ENCODE data around the gene CGB1.
"Not testable (repeated sequence)": the region's sequence is repeated elsewhere in the genome, so short reads cannot be mapped to it uniquely, and the experiment has no call there.

Gene CGB1

DNA sequence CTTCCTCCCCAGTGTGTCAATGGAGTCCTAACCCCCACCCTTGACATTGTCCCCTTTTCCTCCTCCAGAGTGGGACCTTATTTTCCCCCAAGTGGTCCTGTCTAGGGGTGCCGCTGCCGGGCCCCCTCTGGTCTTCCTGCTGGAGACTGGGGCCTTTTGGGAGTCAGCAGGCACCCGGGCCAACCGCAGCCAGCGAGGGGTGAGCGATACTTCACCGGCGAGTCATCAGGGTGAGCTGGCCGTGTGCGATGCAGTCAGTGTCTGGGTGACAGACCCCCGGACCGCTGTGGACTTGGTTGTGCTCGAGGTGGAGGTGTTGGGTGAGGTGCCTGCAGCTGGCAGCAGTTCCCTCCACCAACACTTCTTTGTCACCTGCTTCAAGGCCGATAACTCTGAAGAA lies 6.9 kb downstream of the CGB1 start:
- H3K4me1 ChIP-seq (ENCODE audit: control insufficient read depth, insufficient read depth, low read length); H3K4me3 ChIP-seq (ENCODE audit: low read depth, low read length); POLR2A ChIA-PET; H3K27ac ChIP-seq (ENCODE audit: extremely low read depth, low read depth, low read length); H3K36me3 ChIP-seq (ENCODE audit: control insufficient read depth in 2 of 2, insufficient read depth in 1 of 2, low read length in 2 of 2); H3K9me3 ChIP-seq (ENCODE audit: control insufficient read depth, insufficient read depth, low read depth, low read length): not testable (repeated sequence)
- TF ChIP-seq, protein P1, sequence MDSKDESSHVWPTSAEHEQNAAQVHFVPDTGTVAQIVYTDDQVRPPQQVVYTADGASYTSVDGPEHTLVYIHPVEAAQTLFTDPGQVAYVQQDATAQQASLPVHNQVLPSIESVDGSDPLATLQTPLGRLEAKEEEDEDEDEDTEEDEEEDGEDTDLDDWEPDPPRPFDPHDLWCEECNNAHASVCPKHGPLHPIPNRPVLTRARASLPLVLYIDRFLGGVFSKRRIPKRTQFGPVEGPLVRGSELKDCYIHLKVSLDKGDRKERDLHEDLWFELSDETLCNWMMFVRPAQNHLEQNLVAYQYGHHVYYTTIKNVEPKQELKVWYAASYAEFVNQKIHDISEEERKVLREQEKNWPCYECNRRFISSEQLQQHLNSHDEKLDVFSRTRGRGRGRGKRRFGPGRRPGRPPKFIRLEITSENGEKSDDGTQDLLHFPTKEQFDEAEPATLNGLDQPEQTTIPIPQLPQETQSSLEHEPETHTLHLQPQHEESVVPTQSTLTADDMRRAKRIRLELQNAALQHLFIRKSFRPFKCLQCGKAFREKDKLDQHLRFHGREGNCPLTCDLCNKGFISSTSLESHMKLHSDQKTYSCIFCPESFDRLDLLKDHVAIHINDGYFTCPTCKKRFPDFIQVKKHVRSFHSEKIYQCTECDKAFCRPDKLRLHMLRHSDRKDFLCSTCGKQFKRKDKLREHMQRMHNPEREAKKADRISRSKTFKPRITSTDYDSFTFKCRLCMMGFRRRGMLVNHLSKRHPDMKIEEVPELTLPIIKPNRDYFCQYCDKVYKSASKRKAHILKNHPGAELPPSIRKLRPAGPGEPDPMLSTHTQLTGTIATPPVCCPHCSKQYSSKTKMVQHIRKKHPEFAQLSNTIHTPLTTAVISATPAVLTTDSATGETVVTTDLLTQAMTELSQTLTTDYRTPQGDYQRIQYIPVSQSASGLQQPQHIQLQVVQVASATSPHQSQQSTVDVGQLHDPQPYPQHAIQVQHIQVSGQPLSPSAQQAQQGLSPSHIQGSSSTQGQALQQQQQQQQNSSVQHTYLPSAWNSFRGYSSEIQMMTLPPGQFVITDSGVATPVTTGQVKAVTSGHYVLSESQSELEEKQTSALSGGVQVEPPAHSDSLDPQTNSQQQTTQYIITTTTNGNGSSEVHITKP (tag by site-specific recombination; IDR thresholded peaks at IDR 0.05) = peak; percentile 69
- CTCF ChIA-PET = interaction anchor here (0.6 to 0.7 kb wide), 3 partner anchors 30 to 430 kb away, joined by 3 to 4 read pairs (median 3); partner anchors contain the start of gene RUVBL2

DNA sequence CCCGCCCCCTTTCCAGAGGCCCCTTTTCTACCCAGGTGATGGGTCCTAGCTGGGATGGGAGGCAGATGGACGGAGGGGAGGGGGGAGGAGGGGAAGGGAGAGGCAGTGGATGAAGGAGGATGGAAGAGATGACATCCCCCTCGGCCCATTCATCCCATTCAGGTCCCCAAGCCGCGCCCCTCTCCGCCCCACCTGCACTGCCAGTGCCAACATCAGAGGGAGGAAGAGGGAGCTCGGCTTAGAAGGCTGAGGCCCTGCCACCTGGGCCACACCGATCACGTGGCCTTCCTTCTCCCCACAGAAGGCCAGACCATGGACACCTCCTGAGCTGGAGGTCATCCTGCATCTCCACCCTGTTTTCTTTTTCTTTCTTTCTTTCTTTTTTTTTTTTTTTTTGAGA lies 8.0 kb downstream of the CGB1 start:
- H3K27ac ChIP-seq (ENCODE audit: extremely low read depth, low read depth, low read length); H3K4me1 ChIP-seq (ENCODE audit: control insufficient read depth, insufficient read depth, low read length); H3K9me3 ChIP-seq (ENCODE audit: control insufficient read depth, insufficient read depth, low read depth, low read length); H3K36me3 ChIP-seq (ENCODE audit: control insufficient read depth in 2 of 2, insufficient read depth in 1 of 2, low read length in 2 of 2); CTCF ChIA-PET; H3K4me3 ChIP-seq (ENCODE audit: low read depth, low read length); POLR2A ChIA-PET: not testable (repeated sequence)

DNA sequence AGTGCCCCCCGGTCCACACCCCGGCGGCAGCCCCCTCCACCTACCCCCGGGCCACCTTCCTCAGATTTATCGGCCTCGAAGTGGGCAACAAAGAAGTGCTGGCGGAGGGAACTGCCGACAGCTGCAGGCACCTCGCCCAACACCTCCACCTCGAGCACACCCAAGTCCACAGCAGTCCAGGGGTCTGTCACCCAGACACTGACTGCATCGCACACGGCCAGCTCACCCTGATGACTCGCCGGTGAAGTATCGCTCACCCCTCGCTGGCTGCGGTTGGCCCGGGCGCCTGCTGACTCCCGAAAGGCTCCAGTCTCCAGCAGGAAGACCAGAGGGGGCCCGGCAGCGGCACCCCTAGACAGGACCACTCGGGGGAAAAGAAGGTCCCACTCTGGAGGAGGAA lies 11.1 kb downstream of the CGB1 start:
- CTCF ChIA-PET; H3K9me3 ChIP-seq (ENCODE audit: control insufficient read depth, insufficient read depth, low read depth, low read length); H3K4me3 ChIP-seq (ENCODE audit: low read depth, low read length); H3K27ac ChIP-seq (ENCODE audit: extremely low read depth, low read depth, low read length); H3K4me1 ChIP-seq (ENCODE audit: control insufficient read depth, insufficient read depth, low read length); POLR2A ChIA-PET; H3K36me3 ChIP-seq (ENCODE audit: control insufficient read depth in 2 of 2, insufficient read depth in 1 of 2, low read length in 2 of 2): not testable (repeated sequence)

DNA sequence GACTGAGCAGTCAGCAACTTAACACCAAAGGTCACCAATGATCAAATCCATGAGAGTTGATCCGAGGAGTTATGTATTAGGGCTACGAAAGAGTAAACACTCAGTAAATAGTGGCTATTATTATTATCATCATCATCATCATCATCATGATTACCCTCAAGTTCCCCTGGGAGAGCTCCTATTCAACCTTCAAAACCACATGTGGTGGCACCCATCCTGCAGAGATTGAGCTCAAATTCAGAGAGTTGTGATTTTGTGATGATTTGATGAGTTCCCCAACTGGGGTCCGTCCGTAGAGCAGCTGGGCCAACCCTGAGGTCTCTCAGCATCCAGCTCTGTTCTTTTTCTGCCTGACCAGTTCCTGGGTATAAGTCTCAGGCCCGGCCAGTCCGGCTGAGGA lies 11.6 kb downstream of the CGB1 start:
- POLR2A ChIA-PET; H3K27ac ChIP-seq (ENCODE audit: extremely low read depth, low read depth, low read length); CTCF ChIA-PET; H3K9me3 ChIP-seq (ENCODE audit: control insufficient read depth, insufficient read depth, low read depth, low read length); H3K4me3 ChIP-seq (ENCODE audit: low read depth, low read length); H3K4me1 ChIP-seq (ENCODE audit: control insufficient read depth, insufficient read depth, low read length); H3K36me3 ChIP-seq (ENCODE audit: control insufficient read depth in 2 of 2, insufficient read depth in 1 of 2, low read length in 2 of 2): not testable (repeated sequence)
- TF ChIP-seq ZFP3 (tag by site-specific recombination; IDR thresholded peaks at IDR 0.05; ENCODE audit: low read depth) = 0 out of 2 replicates have a peak, but pooled peaks have one; percentile 28

DNA sequence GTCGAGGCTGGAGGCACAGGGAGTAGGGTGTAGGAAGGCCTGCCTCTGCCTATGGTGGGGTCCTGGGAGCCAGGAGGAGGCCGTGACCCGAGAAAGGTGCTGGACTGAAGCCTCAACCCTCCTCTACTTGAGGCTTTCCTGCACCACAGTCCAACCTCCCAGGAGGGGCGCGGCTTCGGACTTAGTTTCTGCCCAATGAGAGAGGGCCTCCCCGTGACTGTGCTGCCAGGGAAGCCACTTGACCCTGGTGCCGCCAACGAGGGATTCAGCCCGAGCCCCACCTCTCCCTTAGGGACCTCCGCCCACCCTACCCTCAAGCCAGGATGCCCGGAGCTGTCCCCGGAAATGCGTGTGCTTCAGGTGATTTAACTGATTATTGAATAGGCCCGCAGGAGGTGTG lies 12.5 kb downstream of the CGB1 start, which contains the start of gene CGB3:
TSS of gene CGB3 (minus strand) at position 101 of the 400 bp plus-strand sequence. CDS start 362 bp downstream, outside the sequence.
- H3K9me3 ChIP-seq (ENCODE audit: control insufficient read depth, insufficient read depth, low read depth, low read length); CTCF ChIA-PET; H3K4me1 ChIP-seq (ENCODE audit: control insufficient read depth, insufficient read depth, low read length); POLR2A ChIA-PET; H3K27ac ChIP-seq (ENCODE audit: extremely low read depth, low read depth, low read length); H3K4me3 ChIP-seq (ENCODE audit: low read depth, low read length); H3K36me3 ChIP-seq (ENCODE audit: control insufficient read depth in 2 of 2, insufficient read depth in 1 of 2, low read length in 2 of 2): not testable (repeated sequence)

DNA sequence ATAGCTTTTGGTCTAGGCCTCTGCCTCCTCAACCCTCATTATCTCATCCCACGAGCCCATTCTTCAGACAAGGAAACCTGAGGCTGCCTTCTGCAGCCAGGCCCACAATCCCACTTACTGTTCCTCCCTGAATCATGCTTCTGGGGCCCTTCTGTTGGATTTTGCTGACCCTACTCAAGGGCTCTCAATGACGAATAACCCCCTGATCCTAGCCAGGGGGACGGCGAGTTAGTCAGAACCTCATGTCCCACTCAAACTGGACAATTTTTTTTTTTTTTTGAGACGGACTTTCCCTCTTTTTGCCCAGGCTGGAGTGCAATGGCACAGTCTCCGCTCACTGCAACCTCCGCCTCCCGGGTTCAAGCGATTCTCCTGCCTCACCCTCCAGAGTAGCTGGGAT lies 14.6 kb downstream of the CGB1 start:
- Histone ChIP-seq H3K9me3 (ENCODE audit: control insufficient read depth, insufficient read depth, low read depth, low read length) (no peaks in the 10 kb centered on the region), H3K4me1 (ENCODE audit: control insufficient read depth, insufficient read depth, low read length) (peaks cover 8% of the 10 kb centered on the region), H3K27ac (ENCODE audit: extremely low read depth, low read depth, low read length) (no peak overlapping the region), H3K36me3 (ENCODE audit: control insufficient read depth in 2 of 2, insufficient read depth in 1 of 2, low read length in 2 of 2) (no peaks in the 10 kb centered on the region), H3K4me3 (ENCODE audit: low read depth, low read length) (no peak overlapping the region)
- POLR2A ChIA-PET = interaction anchor here (3.4 kb wide), 1 partner anchor 29 kb away, joined by 20 read pairs; the partner anchor contains the start of genes GYS1 and RUVBL2
- CTCF ChIA-PET = interaction anchor here (0.7 to 1.7 kb wide), 5 partner anchors 17 to 177 kb away, joined by 3 to 8 read pairs (median 3); partner anchors contain the start of genes GYS1 and RUVBL2
- TF ChIP-seq, protein P2, sequence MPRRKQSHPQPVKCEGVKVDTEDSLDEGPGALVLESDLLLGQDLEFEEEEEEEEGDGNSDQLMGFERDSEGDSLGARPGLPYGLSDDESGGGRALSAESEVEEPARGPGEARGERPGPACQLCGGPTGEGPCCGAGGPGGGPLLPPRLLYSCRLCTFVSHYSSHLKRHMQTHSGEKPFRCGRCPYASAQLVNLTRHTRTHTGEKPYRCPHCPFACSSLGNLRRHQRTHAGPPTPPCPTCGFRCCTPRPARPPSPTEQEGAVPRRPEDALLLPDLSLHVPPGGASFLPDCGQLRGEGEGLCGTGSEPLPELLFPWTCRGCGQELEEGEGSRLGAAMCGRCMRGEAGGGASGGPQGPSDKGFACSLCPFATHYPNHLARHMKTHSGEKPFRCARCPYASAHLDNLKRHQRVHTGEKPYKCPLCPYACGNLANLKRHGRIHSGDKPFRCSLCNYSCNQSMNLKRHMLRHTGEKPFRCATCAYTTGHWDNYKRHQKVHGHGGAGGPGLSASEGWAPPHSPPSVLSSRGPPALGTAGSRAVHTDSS (tag by site-specific recombination; IDR thresholded peaks at IDR 0.05) = no peak
- TF ChIP-seq BCL11A (tag by site-specific recombination; IDR thresholded peaks at IDR 0.05; ENCODE audit: low read depth) = no peak
- no peak for TF ChIP-seq ZNF140 (tag by site-specific recombination; IDR thresholded peaks at IDR 0.05)
- no peak for TF ChIP-seq ZNF623 (tag by site-specific recombination; IDR thresholded peaks at IDR 0.05)
- TF ChIP-seq ZNF629 (tag by site-specific recombination; IDR thresholded peaks at IDR 0.05) = no peak
- TF ChIP-seq ZNF239 (tag by site-specific recombination; IDR thresholded peaks at IDR 0.05) = no peak
- TF ChIP-seq ZSCAN23 (tag by site-specific recombination; IDR thresholded peaks at IDR 0.05) = no peak
- TF ChIP-seq BCL11B (tag by site-specific recombination; IDR thresholded peaks at IDR 0.05; ENCODE audit: low read depth) = no peak
- TF ChIP-seq ZXDB (tag by site-specific recombination; IDR thresholded peaks at IDR 0.05) = no peak
- no peak for TF ChIP-seq ZNF155 (tag by site-specific recombination; IDR thresholded peaks at IDR 0.05)
- no peak for TF ChIP-seq ZNF701 (tag by site-specific recombination; IDR thresholded peaks at IDR 0.05)
- no peak for TF ChIP-seq ZNF311 (tag by site-specific recombination; IDR thresholded peaks at IDR 0.05; ENCODE audit: borderline replicate concordance)
- no peak for TF ChIP-seq ZSCAN16 (tag by site-specific recombination; IDR thresholded peaks at IDR 0.05)
- no peak for TF ChIP-seq ZSCAN30 (tag by site-specific recombination; IDR thresholded peaks at IDR 0.05)
